Measurements from ENCODE around the gene EPHX1. TPM values are rescaled to one million over a fixed set of nuclear protein-coding genes. Genes with fewer than 3 reads are reported as not detected.

EPHX1 gene
- total and polyA plus RNA-seq, 2 of the 8 experiments (the other 6 are each of a cell fraction or from before 2014, with no cell fraction given) = 45.3 to 79.1 TPM

GRCh38 chr1:225848030-225848955 lies 38.4 kb downstream of the EPHX1 start (continued):
- TF ChIP-seq, protein P1, sequence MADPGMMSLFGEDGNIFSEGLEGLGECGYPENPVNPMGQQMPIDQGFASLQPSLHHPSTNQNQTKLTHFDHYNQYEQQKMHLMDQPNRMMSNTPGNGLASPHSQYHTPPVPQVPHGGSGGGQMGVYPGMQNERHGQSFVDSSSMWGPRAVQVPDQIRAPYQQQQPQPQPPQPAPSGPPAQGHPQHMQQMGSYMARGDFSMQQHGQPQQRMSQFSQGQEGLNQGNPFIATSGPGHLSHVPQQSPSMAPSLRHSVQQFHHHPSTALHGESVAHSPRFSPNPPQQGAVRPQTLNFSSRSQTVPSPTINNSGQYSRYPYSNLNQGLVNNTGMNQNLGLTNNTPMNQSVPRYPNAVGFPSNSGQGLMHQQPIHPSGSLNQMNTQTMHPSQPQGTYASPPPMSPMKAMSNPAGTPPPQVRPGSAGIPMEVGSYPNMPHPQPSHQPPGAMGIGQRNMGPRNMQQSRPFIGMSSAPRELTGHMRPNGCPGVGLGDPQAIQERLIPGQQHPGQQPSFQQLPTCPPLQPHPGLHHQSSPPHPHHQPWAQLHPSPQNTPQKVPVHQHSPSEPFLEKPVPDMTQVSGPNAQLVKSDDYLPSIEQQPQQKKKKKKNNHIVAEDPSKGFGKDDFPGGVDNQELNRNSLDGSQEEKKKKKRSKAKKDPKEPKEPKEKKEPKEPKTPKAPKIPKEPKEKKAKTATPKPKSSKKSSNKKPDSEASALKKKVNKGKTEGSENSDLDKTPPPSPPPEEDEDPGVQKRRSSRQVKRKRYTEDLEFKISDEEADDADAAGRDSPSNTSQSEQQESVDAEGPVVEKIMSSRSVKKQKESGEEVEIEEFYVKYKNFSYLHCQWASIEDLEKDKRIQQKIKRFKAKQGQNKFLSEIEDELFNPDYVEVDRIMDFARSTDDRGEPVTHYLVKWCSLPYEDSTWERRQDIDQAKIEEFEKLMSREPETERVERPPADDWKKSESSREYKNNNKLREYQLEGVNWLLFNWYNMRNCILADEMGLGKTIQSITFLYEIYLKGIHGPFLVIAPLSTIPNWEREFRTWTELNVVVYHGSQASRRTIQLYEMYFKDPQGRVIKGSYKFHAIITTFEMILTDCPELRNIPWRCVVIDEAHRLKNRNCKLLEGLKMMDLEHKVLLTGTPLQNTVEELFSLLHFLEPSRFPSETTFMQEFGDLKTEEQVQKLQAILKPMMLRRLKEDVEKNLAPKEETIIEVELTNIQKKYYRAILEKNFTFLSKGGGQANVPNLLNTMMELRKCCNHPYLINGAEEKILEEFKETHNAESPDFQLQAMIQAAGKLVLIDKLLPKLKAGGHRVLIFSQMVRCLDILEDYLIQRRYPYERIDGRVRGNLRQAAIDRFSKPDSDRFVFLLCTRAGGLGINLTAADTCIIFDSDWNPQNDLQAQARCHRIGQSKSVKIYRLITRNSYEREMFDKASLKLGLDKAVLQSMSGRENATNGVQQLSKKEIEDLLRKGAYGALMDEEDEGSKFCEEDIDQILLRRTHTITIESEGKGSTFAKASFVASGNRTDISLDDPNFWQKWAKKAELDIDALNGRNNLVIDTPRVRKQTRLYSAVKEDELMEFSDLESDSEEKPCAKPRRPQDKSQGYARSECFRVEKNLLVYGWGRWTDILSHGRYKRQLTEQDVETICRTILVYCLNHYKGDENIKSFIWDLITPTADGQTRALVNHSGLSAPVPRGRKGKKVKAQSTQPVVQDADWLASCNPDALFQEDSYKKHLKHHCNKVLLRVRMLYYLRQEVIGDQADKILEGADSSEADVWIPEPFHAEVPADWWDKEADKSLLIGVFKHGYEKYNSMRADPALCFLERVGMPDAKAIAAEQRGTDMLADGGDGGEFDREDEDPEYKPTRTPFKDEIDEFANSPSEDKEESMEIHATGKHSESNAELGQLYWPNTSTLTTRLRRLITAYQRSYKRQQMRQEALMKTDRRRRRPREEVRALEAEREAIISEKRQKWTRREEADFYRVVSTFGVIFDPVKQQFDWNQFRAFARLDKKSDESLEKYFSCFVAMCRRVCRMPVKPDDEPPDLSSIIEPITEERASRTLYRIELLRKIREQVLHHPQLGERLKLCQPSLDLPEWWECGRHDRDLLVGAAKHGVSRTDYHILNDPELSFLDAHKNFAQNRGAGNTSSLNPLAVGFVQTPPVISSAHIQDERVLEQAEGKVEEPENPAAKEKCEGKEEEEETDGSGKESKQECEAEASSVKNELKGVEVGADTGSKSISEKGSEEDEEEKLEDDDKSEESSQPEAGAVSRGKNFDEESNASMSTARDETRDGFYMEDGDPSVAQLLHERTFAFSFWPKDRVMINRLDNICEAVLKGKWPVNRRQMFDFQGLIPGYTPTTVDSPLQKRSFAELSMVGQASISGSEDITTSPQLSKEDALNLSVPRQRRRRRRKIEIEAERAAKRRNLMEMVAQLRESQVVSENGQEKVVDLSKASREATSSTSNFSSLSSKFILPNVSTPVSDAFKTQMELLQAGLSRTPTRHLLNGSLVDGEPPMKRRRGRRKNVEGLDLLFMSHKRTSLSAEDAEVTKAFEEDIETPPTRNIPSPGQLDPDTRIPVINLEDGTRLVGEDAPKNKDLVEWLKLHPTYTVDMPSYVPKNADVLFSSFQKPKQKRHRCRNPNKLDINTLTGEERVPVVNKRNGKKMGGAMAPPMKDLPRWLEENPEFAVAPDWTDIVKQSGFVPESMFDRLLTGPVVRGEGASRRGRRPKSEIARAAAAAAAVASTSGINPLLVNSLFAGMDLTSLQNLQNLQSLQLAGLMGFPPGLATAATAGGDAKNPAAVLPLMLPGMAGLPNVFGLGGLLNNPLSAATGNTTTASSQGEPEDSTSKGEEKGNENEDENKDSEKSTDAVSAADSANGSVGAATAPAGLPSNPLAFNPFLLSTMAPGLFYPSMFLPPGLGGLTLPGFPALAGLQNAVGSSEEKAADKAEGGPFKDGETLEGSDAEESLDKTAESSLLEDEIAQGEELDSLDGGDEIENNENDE (IDR thresholded peaks at IDR 0.05; ENCODE audit: insufficient replicate concordance, low read length) = no peak
- TF ChIP-seq GABPA (IDR thresholded peaks at IDR 0.05; ENCODE audit: borderline replicate concordance, insufficient read depth, low read length) = no peak
- TF ChIP-seq SP2 (IDR thresholded peaks at IDR 0.05; ENCODE audit: low read length) = no peak
- TF ChIP-seq POLR2AphosphoS5 (IDR thresholded peaks at IDR 0.05; ENCODE audit: low read depth, low read length) = no peak
- TF ChIP-seq SRF (IDR thresholded peaks at IDR 0.05; ENCODE audit: low read depth, low read length) = no peak
- TF ChIP-seq KDM1A (IDR thresholded peaks at IDR 0.05; ENCODE audit: borderline replicate concordance, low read length) = no peak
- no peak for TF ChIP-seq HDAC6 (IDR thresholded peaks at IDR 0.05; ENCODE audit: low read depth, low read length)
- no peak for TF ChIP-seq SIN3A (conservative IDR thresholded peaks at IDR 0.05 in 1 of 2, IDR thresholded peaks at IDR 0.05 in 1 of 2; ENCODE audit: low read depth in 1 of 2, low read length in 2 of 2)
- TF ChIP-seq RBBP5 (IDR thresholded peaks at IDR 0.05; ENCODE audit: borderline replicate concordance, low read depth, low read length) = no peak
